Measurements from ENCODE around the gene PNPLA6. TPM values are rescaled to one million over a fixed set of nuclear protein-coding genes. Genes with fewer than 3 reads are reported as not detected.

The PNPLA6 gene
- 10 to 100 TPM; 95.1 to 97.2 TPM for total RNA-seq
- total RNA-seq, result 59.8 to 107 reads per million in 2 donors

DNA sequence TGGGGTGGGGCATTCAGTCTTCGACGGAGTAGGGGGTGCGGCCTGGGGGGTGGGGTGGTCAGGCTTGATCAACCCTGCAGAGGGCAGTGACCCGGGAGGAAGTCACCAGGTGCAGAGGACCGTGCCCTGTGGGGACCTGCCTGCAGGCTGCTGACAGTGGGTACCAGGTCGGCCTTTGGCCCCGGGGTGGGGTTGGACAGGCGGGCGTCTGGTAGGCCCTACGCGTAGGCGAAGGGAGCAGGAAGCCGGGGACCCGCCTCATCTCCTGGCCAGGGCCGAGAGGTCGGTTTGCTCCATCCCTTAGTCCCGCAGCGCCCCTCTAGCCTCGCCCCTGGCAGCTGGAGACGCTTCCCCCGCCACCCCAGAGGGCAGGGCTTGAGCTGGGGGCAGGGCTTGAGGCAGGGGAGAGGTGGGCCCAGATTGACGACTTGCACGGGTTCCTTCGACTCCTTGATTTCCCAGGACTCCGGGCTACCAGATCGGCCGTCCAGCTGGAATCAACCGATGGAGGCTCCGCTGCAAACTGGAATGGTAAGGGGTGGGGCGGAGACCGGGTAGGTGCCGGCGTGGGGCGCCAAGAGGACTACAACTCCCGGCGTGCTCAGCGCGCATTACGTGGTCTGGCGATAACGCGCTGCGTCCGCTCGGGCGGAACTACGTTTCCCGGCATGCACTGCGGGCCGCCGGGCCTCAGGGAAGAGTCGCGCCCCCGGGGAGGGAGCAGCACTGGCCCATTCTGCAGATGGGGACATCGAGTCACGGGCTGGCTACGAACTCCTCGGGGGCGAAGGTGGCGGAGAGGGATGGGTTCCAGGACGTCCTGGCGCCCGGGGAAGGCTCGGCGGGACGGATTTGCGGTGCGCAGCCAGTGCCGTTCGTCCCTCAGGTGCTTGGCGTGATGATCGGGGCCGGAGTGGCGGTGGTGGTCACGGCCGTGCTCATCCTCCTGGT lies at the start of gene PNPLA6:
Gene PNPLA6, plus strand, starts transcription at position 671 of the 951 bp plus-strand sequence. Its CDS starts 72 bp downstream, at position 743.
- DNase-seq, result peak; percentile 83 to 90 (median 90)

DNA sequence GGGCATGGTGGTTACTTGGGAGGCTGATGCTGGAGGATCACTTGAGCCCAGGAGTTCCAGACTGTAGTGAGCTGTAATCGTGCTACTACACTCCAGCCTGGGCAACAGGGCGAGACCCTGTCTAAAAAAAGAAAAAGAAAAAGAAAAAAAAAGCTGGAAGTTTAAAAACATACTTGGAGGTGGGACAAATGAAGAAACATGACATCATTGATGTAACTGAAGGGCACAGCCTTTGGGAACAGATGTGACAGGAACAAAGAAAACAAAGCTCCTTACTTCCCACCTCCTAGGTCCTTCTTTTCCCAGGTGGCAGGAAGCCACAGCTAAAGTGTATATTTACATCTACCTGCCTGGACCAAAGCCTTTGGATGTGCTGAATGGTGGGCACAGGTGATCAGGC lies 48.6 kb upstream of the PNPLA6 start:
- Mint-ChIP-seq H3K4me3 (no peak overlapping the region), H3K36me3 (ENCODE audit: low read depth) (no peaks in the 10 kb centered on the region), H3K27me3 (no peaks in the 10 kb centered on the region)

More for the DNA sequence above, at the start of gene PNPLA6:
- no peaks in the 10 kb centered on the region for H3K36me3 Mint-ChIP-seq (ENCODE audit: low read depth)
- H3K4me3 Mint-ChIP-seq, result peak within 1 kb of the TSS; percentile 96
- H3K9me3 ChIP-seq (ENCODE audit: control insufficient read depth, low read length, poor library complexity, severe bottlenecking), result no peaks in the 10 kb centered on the region
- peak; percentile 86 for ATAC-seq
- H3K4me1 Mint-ChIP-seq, result peaks cover 19% of the 10 kb centered on the region
- no peaks in the 10 kb centered on the region for H3K27me3 Mint-ChIP-seq
- H3K27ac Mint-ChIP-seq, result peak within 1 kb of the TSS; percentile 95

DNA sequence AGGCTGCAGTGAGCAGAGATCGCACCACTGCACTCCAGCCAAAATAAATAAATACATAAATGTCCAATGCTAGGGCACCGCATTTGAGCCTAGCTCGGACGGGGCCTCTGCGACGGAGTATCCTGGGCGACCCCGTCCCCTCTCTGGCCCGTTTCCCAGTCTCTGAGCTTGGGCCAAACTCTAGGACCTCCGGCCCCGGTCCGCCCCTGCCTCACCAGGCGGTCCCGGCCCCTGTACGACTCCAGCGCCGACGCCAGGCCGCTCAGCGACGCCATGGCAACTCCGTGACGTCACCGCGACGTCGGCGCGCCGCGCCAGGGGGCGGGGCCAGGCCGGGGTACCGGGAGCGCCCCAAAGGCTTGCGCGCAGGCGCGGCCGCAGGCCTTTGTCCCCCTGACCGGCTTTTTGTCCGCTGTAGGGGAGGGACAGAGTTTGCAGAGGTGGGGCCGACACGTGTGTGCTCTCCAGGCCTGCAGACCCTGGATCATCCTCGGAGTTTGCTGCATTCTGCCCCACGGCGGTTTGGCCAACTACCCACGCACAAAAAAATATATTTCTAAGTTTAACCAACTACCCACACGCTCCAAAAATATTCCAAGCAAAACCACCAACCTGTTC lies 46.7 kb upstream of the PNPLA6 start, which contains the start of gene PEX11G:
Gene PEX11G, minus strand, starts transcription at position 300 of the 618 bp plus-strand sequence. Its CDS starts 25 bp downstream, at position 275.
- H3K36me3 Mint-ChIP-seq (ENCODE audit: low read depth), result no peaks in the 10 kb centered on the region
- DNase-seq (peak; percentile 81 to 91 (median 84)), ATAC-seq (peak; percentile 96)
- H3K27me3 Mint-ChIP-seq, result no peaks in the 10 kb centered on the region
- peak within 1 kb of the TSS; percentile 84 for H3K4me3 Mint-ChIP-seq
- peaks cover 9% of the 10 kb centered on the region for H3K4me1 Mint-ChIP-seq
- peak within 1 kb of the TSS; percentile 81 for H3K27ac Mint-ChIP-seq
- no peaks in the 10 kb centered on the region for H3K9me3 ChIP-seq (ENCODE audit: control insufficient read depth, low read length, poor library complexity, severe bottlenecking)

More for the DNA sequence above, 48.6 kb upstream of the PNPLA6 start:
- H3K9me3 ChIP-seq (ENCODE audit: control insufficient read depth, low read length, poor library complexity, severe bottlenecking), result no peaks in the 10 kb centered on the region
- DNase-seq, result no peak
- ATAC-seq, result no peak
- peaks cover 8% of the 10 kb centered on the region for H3K4me1 Mint-ChIP-seq
- no peak overlapping the region for H3K27ac Mint-ChIP-seq

DNA sequence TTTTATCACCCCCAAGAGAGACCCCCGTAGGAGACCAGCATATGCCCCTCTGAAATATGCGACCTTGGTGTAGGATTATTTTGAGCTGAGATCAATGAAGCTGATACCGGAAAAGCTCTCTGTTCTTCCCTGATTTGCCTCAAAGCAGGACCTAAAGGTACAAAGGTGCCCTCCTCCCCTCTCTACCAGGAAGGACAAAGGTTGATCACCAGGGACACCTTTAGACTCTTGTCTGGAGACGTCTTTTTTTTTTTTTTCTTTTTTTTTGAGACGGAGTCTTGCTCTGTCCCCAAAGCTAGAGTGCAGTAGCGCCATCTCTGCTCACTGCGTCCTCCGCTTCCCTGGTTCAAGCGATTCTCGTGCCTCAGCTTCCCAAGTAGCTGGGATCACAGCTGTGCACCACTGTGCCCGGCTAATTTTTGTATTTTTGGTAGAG lies 45.9 kb upstream of the PNPLA6 start:
- DNase-seq (no peak), ATAC-seq (no peak)
- Mint-ChIP-seq H3K36me3 (ENCODE audit: low read depth) (no peaks in the 10 kb centered on the region), H3K4me3 (peak overlapping the region; percentile 84), H3K27ac (peak overlapping the region; percentile 66), H3K4me1 (peaks cover 9% of the 10 kb centered on the region), H3K27me3 (no peaks in the 10 kb centered on the region)
- no peaks in the 10 kb centered on the region for H3K9me3 ChIP-seq (ENCODE audit: control insufficient read depth, low read length, poor library complexity, severe bottlenecking)

DNA sequence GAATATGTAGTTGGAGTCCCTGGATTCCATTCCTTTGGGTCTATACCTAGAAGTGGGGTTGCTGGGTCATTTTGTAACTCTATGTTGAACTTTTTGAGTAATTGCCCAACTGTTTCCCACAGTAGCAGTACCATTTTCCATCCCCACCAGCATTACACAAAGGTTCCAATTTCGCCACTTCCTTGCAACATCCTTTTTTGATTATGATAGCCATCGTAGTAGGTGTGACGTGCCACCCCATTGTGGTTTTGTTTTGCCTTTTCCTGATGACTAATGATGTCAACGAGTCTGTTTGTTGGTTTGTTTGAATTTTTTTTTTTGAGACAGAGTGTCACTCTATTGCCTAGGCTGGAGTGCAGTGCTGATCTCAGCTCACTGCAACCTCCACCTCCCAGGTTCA lies 43.4 kb upstream of the PNPLA6 start:
- DNase-seq, result no peak
- H3K9me3 ChIP-seq (ENCODE audit: control insufficient read depth, low read length, poor library complexity, severe bottlenecking), result no peaks in the 10 kb centered on the region
- peak; percentile 36 for ATAC-seq
- Mint-ChIP-seq H3K27me3 (peaks cover 5% of the 10 kb centered on the region), H3K27ac (no peak overlapping the region), H3K4me1 (peaks cover 14% of the 10 kb centered on the region), H3K4me3 (no peak overlapping the region), H3K36me3 (ENCODE audit: low read depth) (no peaks in the 10 kb centered on the region)

DNA sequence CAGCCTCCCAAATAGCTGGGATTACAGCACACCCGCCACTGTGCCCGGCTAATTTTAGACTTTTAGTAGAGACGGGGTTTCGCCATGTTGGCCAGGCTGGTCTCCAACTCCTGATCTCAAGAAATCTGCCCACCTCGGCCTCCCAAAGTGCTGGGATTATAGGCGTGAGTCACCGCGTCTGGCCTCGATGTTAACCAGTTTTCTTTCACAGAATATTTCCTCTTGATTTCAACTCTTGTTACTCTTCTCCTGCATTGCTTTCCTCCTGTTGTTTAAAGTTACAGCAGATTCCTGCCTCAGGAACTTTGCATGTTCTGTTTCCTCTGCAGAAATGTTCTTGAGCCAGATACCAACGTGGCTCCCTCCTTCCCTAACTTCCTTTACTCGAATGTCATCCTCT lies 43.0 kb upstream of the PNPLA6 start:
- Mint-ChIP-seq H3K27ac (peak overlapping the region; percentile 57), H3K27me3 (peaks cover 9% of the 10 kb centered on the region), H3K36me3 (ENCODE audit: low read depth) (no peaks in the 10 kb centered on the region), H3K4me1 (peaks cover 14% of the 10 kb centered on the region), H3K4me3 (no peak overlapping the region)
- no peak for ATAC-seq
- no peak for DNase-seq
- no peaks in the 10 kb centered on the region for H3K9me3 ChIP-seq (ENCODE audit: control insufficient read depth, low read length, poor library complexity, severe bottlenecking)

DNA sequence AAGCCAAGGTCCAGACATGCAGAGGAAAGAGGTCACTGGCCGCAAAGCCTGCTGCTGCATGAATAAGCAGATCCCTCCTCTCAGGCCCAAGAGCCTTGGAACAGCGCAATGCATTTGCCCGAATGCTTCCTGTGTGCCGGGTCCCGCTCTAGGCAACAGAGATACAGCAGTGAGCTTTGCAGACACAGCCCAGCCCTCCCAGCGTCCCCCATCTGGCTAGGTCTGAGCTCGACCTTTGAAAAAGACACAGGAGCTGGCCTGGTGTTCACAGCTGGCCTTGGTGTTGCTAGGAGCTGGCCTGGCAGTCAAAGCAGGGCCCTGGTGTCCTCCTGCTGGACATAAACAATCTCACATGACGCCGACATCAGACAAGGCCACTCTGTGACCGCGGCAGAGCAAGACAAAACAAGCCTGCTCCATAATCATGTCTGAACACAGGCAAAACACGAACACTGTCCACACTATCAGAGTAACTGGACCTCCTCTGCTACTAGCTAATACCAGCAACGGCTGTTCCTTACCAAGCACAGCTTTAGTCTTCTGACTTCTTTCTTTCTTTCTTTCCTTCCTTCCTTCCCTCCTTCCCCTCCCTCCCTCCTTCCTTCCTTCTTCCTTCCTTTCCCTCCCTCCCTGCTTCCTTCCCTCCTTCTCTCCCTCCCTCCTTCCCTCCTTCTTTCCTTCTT lies 41.0 kb upstream of the PNPLA6 start:
- Mint-ChIP-seq H3K4me1 (peaks cover 18% of the 10 kb centered on the region), H3K4me3 (no peak overlapping the region), H3K27me3 (peaks cover 23% of the 10 kb centered on the region), H3K27ac (no peak overlapping the region), H3K36me3 (ENCODE audit: low read depth) (peaks cover 3% of the 10 kb centered on the region)
- H3K9me3 ChIP-seq (ENCODE audit: control insufficient read depth, low read length, poor library complexity, severe bottlenecking), result no peaks in the 10 kb centered on the region
- ATAC-seq, result no peak
- no peak for DNase-seq

DNA sequence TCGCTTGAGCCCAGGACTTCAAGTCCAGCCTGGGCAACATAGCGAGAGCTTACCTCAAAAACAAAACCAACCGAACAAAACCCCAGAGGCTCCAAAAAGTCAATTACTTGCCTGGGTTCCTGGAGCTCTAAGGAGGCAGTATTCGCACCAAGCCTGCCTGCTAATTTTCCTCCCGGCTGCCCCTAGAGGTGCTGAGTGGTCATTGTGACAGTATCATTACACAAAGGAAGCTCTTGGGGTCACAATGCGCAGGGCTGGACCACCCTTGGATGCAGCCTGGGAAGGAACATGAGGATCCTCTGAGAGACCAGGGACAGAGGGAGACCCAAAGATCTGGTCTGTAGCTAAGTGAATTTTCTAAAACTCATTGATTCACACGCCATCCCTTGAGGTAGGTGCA lies 38.2 kb upstream of the PNPLA6 start:
- peak; percentile 54 for ATAC-seq

DNA sequence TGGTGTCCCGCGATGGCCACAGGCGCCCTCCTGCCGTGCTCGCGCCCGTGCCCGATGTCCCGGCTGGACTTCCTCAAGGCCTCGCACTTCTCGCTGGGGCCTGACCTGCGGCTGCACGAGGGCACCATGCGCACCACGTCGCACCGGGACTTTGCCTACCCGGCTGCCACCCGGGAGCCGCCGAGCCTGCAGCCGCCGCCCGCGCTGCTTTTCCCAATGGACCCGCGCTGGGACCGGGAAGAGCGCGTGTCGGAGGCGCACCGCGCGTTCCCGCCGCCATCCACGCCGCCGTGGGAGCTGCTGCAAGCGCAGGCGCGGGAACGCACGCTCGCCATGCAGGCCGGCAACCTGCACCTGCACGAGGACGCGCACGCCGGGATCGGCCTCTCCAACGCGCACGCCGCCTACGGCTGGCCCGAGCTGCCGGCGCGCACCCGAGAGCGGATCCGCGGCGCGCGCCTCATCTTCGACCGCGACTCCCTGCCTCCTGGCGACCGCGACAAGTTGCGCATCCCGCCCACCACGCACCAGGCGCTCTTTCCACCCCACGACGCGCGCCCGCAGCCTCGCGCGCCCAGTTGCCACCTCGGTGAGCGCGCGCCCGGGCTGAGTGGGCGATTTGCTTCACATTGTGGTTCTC lies 34.6 kb upstream of the PNPLA6 start:
- Mint-ChIP-seq H3K36me3 (ENCODE audit: low read depth) (peaks cover 3% of the 10 kb centered on the region), H3K27ac (no peak overlapping the region), H3K4me3 (peak overlapping the region; percentile 56), H3K27me3 (peaks cover 49% of the 10 kb centered on the region), H3K4me1 (peaks cover 10% of the 10 kb centered on the region)
- no peak for DNase-seq
- peak; percentile 41 for ATAC-seq
- no peaks in the 10 kb centered on the region for H3K9me3 ChIP-seq (ENCODE audit: control insufficient read depth, low read length, poor library complexity, severe bottlenecking)

More for the DNA sequence above, 38.2 kb upstream of the PNPLA6 start:
- H3K9me3 ChIP-seq (ENCODE audit: control insufficient read depth, low read length, poor library complexity, severe bottlenecking), result no peaks in the 10 kb centered on the region
- Mint-ChIP-seq H3K4me1 (peaks cover 14% of the 10 kb centered on the region), H3K27ac (no peak overlapping the region), H3K27me3 (peaks cover 31% of the 10 kb centered on the region), H3K36me3 (ENCODE audit: low read depth) (peaks cover 3% of the 10 kb centered on the region), H3K4me3 (no peak overlapping the region)
- no peak for DNase-seq

DNA sequence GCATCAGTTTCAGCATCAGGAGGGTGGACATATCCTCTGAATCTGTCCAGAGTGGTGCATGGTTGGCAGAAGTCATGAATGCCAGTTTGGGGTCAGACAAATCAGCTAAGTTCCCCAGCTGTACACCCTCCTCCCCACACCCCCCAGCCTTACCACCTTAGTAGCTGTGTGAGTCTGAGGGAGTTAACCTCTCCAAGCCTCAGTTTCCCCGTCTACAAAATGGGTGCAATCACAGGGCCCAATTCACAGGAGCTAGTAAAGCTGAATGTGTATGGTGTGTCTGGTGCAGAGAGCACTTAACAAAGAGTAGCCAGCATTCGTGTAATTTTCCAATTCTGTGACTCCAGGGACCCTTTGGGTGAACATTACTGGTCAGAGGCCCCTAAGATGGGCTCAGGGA lies 33.0 kb upstream of the PNPLA6 start:
- Mint-ChIP-seq H3K27me3 (peaks cover 40% of the 10 kb centered on the region), H3K4me3 (no peak overlapping the region), H3K27ac (no peak overlapping the region), H3K36me3 (ENCODE audit: low read depth) (peaks cover 3% of the 10 kb centered on the region), H3K4me1 (peaks cover 9% of the 10 kb centered on the region)
- H3K9me3 ChIP-seq (ENCODE audit: control insufficient read depth, low read length, poor library complexity, severe bottlenecking), result no peaks in the 10 kb centered on the region
- ATAC-seq (no peak), DNase-seq (no peak)

DNA sequence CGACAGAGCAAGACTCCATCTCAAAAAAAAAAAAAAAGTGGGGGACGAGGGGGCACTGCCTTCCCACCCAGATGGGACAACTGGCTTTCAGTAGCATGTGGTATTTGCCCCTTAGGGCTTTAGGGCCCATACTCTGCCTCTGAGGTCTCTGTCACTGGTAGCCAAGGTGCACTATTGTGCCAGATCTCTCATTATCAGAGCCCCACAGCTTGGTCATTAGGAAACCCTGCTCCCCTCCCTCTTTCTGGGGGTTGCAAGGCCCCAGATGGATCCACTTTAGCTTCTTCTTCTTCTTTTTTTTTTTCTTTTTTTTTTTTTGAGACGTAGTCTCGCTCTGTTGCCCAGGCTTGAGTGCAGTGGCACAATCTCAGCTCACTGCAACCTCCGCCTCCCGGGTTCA lies 30.8 kb upstream of the PNPLA6 start:
- H3K4me3 Mint-ChIP-seq, result no peak overlapping the region
- peaks cover 5% of the 10 kb centered on the region for H3K4me1 Mint-ChIP-seq
- no peak for ATAC-seq
- peaks cover 25% of the 10 kb centered on the region for H3K27me3 Mint-ChIP-seq
- no peaks in the 10 kb centered on the region for H3K36me3 Mint-ChIP-seq (ENCODE audit: low read depth)
- no peaks in the 10 kb centered on the region for H3K9me3 ChIP-seq (ENCODE audit: control insufficient read depth, low read length, poor library complexity, severe bottlenecking)
- H3K27ac Mint-ChIP-seq, result no peak overlapping the region
- no peak for DNase-seq

DNA sequence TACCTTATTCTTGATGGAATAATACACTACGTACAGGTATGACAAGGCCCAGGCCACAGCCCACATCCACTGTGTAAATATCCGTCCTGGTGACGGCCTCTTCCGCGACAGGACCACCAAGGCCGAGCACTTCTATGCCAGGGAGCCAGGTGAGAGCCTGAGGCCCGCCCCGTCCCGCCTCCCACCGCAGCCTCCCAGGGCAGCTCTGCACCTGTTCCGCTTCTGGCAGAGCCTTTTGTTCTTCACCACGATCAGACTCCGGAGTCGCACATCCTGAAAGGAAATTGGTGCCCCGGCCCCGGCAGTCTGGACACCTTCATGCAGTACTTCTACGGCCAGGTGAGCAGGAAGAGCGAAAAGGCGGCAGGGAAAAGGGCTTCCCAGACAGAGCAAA lies 30.2 kb upstream of the PNPLA6 start:
- Mint-ChIP-seq H3K4me1 (peaks cover 5% of the 10 kb centered on the region), H3K4me3 (peak overlapping the region; percentile 19), H3K27ac (no peak overlapping the region), H3K36me3 (ENCODE audit: low read depth) (no peaks in the 10 kb centered on the region), H3K27me3 (peaks cover 24% of the 10 kb centered on the region)
- DNase-seq (no peak), ATAC-seq (no peak)
- H3K9me3 ChIP-seq (ENCODE audit: control insufficient read depth, low read length, poor library complexity, severe bottlenecking), result peaks cover 2% of the 10 kb centered on the region

Measured in T-helper 17 cell (primary cell).